Left ventricle myocardium inferior (tissue), 1 donor: ENCODE results near the gene KXD1. TPM values are rescaled to one million over a fixed set of nuclear protein-coding genes. Genes with fewer than 3 reads are reported as not detected.

Source experiments
- DNase-seq: peaks from one replicate; pipeline ENCODE4 v3.0.0-alpha.2; 2020
- H3K27ac ChIP-seq: fragments of 200-600 bp; replicated peaks from 2 replicates; pipeline ENCODE4 v1.8.0; 2021
- H3K27me3 ChIP-seq: fragments of 200-600 bp; 2 replicates; pipeline ENCODE4 v1.8.0; 2021; ENCODE audit warnings: low read depth
- H3K36me3 ChIP-seq: fragments of 200-600 bp; 2 replicates; pipeline ENCODE4 v1.8.0; 2021
- H3K4me1 ChIP-seq: fragments of 200-600 bp; 2 replicates; pipeline ENCODE4 v1.8.0; 2021
- H3K4me3 ChIP-seq: fragments of 200-600 bp; 2 replicates; pipeline ENCODE4 v1.8.0; 2021; ENCODE audit warnings: mild to moderate bottlenecking, moderate library complexity
- H3K9me3 ChIP-seq: fragments of 200-600 bp; replicated peaks from 2 replicates; pipeline ENCODE4 v1.8.0; 2021
- intact Hi-C: fragments of 100-400 bp; cut with micrococcal nuclease; formaldehyde crosslinking; loops from one replicate; pipeline ENCODE4 v1.11.0; 2022
- long read RNA-seq: library from polyadenylated mRNA; unstranded; transcript quantifications from one replicate; pipeline ENCODE4 v2.0.0, GENCODE V29; 2021
- total RNA-seq: library from RNA; stranded (reverse); fragmentation: NEBNext Ultra II Directional; extraction: Animal tissue kit (Norgen Biotek cat#: 25700); gene quantifications from one replicate; pipeline ENCODE4 v1.2.1, GENCODE V29; 2021
- TF ChIP-seq, protein P1 (sequence below): fragments of 200-600 bp; IDR thresholded peaks from 2 replicates; pipeline ENCODE4 v1.8.0; 2021; ENCODE audit warnings: antibody characterized with exemption, mild to moderate bottlenecking, borderline replicate concordance
- donor health status: DM: no; HTN: yes; CAD: no; lungs with severe emphysema.

The KXD1 gene, protein sequence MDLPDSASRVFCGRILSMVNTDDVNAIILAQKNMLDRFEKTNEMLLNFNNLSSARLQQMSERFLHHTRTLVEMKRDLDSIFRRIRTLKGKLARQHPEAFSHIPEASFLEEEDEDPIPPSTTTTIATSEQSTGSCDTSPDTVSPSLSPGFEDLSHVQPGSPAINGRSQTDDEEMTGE
- 52.0 TPM for total RNA-seq
- long read RNA-seq, transcript KXD1-201 (5 exons, 1,426 nt) = major isoform, 32 of 40 reads
- long read RNA-seq, partial matches to known transcripts = 1 of 40 reads
- long read RNA-seq, other reads (novel, unspliced or antisense) = 5 of 40 reads

DNA sequence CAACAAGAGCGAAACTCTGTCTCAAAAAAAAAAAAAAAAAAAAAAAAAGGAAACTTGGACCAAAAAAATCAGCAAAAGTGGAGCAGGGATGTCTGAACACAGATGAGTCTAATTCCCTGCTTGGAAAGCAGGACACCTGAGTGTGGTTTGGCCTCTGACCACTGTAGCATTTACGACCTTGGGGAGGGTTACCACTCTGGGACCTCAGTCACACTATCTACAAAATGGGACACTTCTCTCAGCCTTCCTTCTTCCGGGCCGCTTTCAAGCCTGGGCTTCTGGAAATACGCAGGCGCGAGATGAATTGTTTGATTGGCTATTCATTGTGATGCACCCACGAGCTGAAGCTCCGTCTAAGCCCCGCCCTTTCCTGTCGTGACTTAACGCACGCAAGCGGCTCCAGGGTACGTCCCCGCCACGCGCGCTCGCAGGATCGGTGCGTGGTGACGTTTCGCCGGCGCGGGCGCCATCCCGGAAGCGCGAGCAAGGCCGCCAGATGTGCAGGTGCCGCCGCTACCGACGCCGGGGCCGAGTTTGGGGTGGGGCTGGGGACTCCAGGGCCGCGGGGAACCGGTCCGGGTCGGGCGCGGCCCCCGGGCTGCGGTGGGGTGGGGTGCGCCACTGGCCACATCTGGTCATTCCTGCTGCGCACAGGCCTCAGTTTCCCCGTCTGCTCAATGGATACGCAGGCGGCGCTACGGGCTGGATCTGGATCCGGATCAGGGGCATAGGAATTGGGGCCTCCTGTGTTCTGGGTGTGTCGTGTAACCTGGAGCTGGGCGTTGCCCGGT is at the start of gene KXD1:
Gene KXD1 (plus strand): TSS at position 460 of the 791 bp plus-strand sequence. CDS start 4,187 bp downstream, outside the sequence.
- Histone ChIP-seq H3K27me3 (no peaks in the 10 kb centered on the region), H3K36me3 (peaks cover 6% of the 10 kb centered on the region), H3K4me1 (peaks cover 36% of the 10 kb centered on the region), H3K27ac (peak within 1 kb of the TSS; percentile 96), H3K4me3 (peak within 1 kb of the TSS; percentile 96), H3K9me3 (no peaks in the 10 kb centered on the region)
- intact Hi-C loops = no loop called here
- TF ChIP-seq, protein P1, sequence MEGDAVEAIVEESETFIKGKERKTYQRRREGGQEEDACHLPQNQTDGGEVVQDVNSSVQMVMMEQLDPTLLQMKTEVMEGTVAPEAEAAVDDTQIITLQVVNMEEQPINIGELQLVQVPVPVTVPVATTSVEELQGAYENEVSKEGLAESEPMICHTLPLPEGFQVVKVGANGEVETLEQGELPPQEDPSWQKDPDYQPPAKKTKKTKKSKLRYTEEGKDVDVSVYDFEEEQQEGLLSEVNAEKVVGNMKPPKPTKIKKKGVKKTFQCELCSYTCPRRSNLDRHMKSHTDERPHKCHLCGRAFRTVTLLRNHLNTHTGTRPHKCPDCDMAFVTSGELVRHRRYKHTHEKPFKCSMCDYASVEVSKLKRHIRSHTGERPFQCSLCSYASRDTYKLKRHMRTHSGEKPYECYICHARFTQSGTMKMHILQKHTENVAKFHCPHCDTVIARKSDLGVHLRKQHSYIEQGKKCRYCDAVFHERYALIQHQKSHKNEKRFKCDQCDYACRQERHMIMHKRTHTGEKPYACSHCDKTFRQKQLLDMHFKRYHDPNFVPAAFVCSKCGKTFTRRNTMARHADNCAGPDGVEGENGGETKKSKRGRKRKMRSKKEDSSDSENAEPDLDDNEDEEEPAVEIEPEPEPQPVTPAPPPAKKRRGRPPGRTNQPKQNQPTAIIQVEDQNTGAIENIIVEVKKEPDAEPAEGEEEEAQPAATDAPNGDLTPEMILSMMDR = no peak
- peak; percentile 99 for DNase-seq

DNA sequence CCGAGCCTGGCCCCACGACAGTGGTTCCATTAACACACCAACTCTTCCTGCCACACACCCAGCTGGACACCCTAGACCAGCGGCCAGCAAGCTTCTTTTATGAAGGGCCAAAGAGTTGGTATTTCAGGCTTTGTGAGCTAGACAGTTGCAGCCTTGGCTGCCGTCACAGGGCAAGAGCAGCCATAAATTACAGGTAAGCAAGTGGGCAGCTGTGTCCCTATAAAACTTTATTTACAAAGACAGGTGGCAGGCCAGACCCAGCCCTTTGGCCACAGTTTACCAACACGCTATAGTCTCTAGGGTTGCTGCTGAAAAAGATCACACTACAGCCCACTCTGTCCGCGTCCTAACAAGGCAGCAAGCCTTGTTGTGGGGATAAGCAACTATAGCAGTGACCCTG is 49.1 kb upstream of the KXD1 start:
- H3K4me1 ChIP-seq = peaks cover 91% of the 10 kb centered on the region
- peak overlapping the region; percentile 94 for H3K27ac ChIP-seq
- H3K9me3 ChIP-seq = no peaks in the 10 kb centered on the region
- no peaks in the 10 kb centered on the region for H3K36me3 ChIP-seq
- TF ChIP-seq, protein P1 = no peak
- H3K27me3 ChIP-seq = no peaks in the 10 kb centered on the region
- H3K4me3 ChIP-seq = no peak overlapping the region
- intact Hi-C loops = no loop called here
- no peak for DNase-seq

- H3K36me3 ChIP-seq = no peaks in the 10 kb centered on the region
- H3K9me3 ChIP-seq = no peaks in the 10 kb centered on the region
- H3K27me3 ChIP-seq = no peaks in the 10 kb centered on the region
- H3K4me1 ChIP-seq = peaks cover 91% of the 10 kb centered on the region
- no peak overlapping the region for H3K4me3 ChIP-seq
- intact Hi-C loops = no loop called here
- H3K27ac ChIP-seq = peak overlapping the region; percentile 36
- TF ChIP-seq, protein P1 = no peak
- DNase-seq = no peak
Observed at GRCh38 chr19:18510216-18510615, 47.5 kb upstream of the KXD1 start.

DNA sequence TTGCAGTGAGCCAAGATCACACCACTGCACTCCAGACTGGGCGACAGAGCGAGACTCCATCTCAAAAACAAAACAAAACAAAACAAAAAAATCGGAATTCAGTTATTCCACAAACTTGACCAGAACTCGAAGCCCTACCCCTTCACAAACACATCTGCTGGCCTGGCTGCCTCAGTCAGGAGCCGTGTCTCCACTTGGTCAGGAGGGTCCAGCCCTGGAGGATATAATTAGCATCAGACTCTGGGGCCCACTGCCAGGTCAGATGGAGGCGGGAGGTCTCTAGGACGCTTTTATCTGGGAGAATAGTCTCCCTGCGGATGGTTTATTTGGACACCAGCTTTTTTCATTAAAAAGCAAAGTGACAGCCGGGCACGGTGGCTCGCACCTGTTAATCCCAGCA is 43.8 kb upstream of the KXD1 start:
- no peaks in the 10 kb centered on the region for H3K9me3 ChIP-seq
- peaks cover 82% of the 10 kb centered on the region for H3K4me1 ChIP-seq
- intact Hi-C loops = no loop called here
- H3K27me3 ChIP-seq = no peaks in the 10 kb centered on the region
- H3K36me3 ChIP-seq = no peaks in the 10 kb centered on the region
- H3K4me3 ChIP-seq = peak overlapping the region; percentile 7
- H3K27ac ChIP-seq = peak overlapping the region; percentile 80
- DNase-seq = peak; percentile 75
- TF ChIP-seq, protein P1 = no peak

GRCh38 chr19:18514800-18515682 is 42.6 kb upstream of the KXD1 start:
- no peaks in the 10 kb centered on the region for H3K9me3 ChIP-seq
- TF ChIP-seq, protein P1 = no peak
- H3K27ac ChIP-seq = peak overlapping the region; percentile 80
- DNase-seq = peak; percentile 51
- H3K4me1 ChIP-seq = peaks cover 83% of the 10 kb centered on the region
- no peak overlapping the region for H3K4me3 ChIP-seq
- H3K27me3 ChIP-seq = no peaks in the 10 kb centered on the region
- intact Hi-C loops = no loop called here
- no peaks in the 10 kb centered on the region for H3K36me3 ChIP-seq
